Ureter (tissue), 1 donor: Measurements from ENCODE around the gene AOPEP. TPM values are rescaled to one million over a fixed set of nuclear protein-coding genes. Genes with fewer than 3 reads are reported as not detected.
A peak's percentile ranks its signal among the peaks of the same experiment; 100 is the strongest.

Experiments used
- DNase-seq: peaks from one replicate; pipeline ENCODE4 v3.0.0-alpha.2; 2020; ENCODE audit warnings: low spot score
- total RNA-seq: library from RNA; stranded (reverse); gene quantifications from one replicate; pipeline ENCODE4 v1.2.4, GENCODE V29; 2023
- donor health status: DM: yes; HTN: yes; CAD: no.

Gene AOPEP
- total RNA-seq, 1 donor from 2014 or later = 115 TPM

DNA sequence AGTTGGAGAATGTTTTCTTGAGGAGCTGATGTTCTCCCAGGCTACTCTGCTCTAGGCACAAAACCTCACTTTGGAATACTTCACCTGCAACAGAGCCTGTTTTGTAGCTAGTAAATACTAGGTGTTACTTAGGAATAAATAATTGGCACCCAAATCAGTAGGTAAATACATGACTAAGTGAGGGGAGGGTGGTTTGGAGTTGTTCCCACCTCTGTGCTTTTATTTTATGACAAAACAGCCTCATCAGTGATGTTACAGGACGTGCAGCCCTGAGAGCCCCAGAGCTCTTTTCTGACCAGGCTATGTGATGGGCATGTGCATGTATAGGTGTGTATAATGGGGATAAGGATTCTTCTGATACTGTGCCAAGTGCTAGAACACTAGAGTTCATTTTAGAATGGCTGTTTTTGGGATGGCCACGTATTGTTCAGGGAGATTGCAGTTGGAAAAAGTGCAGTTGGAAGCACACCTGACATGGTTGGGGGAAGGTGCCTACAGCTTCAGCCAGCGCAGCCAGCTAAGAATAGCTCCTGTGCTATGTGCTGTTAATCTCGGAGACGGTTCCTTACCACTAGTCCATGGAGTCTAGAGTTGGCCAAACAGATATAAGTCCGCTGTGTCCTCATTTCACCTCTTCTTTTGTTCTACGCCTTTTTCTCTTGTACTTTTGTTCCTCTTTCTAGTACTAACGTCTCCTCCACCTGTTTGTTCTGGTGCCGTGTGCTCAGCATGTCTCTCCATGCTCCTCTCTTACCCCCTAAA lies 306.3 kb downstream of the AOPEP start:
- no peak for DNase-seq

GRCh38 chr9:95035846-95036245 lies 309.3 kb downstream of the AOPEP start:
- no peak for DNase-seq

DNA sequence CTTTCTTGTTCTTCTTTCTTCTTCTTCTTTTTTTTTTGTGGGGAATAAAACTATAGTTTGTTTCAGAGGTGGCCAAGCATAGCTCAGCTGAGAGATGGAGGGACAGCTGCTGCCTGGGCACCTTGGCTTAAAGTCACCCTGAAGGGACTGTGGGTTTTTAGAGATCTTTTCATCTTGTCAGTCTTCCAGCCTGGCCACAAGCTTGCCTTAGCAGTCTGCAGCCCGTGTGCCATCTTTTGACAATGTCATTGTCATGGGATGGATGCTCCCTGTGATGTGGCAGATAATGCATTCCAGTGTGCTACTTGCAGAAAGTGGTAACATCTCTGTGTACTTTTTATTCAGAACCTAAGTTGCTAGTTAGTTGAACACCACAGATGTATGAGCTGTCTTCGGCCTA lies 310.2 kb downstream of the AOPEP start:
- DNase-seq = no peak

DNA sequence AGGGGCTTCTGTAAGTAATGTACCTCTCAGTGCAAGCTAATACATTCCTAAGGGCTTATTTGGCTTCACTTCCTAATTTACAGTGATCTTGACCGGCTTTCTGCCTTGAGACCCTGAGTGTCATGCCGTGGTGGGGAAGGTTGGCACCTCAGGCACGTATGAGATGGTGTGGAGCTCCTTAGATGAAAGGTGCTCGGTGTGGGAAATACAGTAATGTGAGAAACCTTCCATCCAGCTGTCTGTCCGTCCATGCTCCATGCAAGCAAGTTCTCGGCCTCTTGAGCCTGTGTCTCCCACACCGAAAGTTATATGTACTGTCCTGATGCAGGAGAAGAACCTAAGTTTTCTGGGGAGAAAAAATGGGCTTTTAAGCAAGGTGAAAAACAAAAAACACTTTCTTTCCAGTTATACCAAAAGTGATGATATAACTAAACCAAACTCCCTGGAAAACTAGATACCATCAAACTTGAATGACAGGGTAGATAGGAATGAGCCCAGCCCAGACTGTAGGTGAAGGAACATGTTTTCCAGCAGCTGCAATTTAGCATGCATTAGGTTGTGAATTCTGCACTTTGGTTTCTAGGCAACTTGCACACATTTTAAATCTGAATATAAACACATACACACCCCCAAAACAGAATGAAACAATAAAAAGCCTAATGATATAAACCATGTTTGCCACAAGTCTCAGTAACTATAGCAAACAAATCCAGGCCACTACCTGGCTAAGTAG lies 311.5 kb downstream of the AOPEP start:
- no peak for DNase-seq

- no peak for DNase-seq
Observed at GRCh38 chr9:95038666-95039065, 312.2 kb downstream of the AOPEP start.

GRCh38 chr9:95040106-95040505 lies 313.6 kb downstream of the AOPEP start:
- no peak for DNase-seq

GRCh38 chr9:95043826-95044225 lies 317.3 kb downstream of the AOPEP start:
- DNase-seq = no peak

- DNase-seq = no peak
Observed at GRCh38 chr9:95044731-95045508, 318.4 kb downstream of the AOPEP start.

GRCh38 chr9:95045751-95046150 lies 319.3 kb downstream of the AOPEP start:
- no peak for DNase-seq

- DNase-seq = no peak
Observed at GRCh38 chr9:95047452-95048224, 321.1 kb downstream of the AOPEP start.

- DNase-seq = peak; percentile 68
Observed at GRCh38 chr9:95048225-95049087, 322.0 kb downstream of the AOPEP start.

GRCh38 chr9:95049761-95050160 lies 323.3 kb downstream of the AOPEP start:
- DNase-seq = no peak

DNA sequence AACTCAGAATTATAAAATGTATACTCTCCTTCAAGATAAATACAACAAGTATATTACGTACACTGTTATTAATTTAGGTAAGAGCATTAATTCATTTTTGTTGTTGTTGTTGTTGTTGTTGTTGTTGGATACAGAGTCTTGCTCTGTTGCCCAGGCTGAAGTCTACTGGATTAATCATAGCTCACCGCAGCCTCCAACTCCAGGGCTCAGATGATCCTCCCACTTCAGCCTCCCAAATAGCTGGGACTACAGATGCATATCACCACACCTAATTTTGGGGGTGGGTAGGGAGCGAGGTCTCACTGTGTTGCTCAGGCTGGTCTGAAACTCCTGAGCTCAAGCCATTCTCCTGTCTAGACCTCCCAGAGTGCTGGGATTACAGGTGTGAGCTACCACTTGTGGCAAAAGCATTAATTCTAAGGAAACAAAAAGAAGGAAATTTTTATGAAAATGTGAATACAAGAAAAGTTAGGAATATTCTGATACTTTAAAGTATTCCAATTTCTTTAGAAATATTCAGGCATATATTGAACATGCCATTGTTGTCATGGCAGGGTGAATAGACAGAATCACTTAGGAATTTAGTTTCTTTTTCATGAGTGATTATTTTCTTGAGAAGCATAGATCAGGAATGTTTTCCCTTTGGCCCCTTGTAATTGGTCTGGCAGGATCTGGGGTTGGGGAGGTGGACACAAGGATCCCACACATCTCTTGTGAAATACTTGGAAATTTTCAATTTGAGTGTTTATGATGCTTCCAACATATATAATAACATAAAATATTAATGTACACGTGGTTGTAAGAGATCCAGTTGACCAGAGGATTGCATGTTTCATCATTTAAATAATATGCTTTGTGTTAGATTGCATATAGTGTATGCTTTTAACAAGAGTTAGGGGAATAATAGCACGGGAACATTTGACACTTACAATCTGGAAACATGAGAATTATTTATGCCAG lies 327.4 kb downstream of the AOPEP start:
- no peak for DNase-seq

DNA sequence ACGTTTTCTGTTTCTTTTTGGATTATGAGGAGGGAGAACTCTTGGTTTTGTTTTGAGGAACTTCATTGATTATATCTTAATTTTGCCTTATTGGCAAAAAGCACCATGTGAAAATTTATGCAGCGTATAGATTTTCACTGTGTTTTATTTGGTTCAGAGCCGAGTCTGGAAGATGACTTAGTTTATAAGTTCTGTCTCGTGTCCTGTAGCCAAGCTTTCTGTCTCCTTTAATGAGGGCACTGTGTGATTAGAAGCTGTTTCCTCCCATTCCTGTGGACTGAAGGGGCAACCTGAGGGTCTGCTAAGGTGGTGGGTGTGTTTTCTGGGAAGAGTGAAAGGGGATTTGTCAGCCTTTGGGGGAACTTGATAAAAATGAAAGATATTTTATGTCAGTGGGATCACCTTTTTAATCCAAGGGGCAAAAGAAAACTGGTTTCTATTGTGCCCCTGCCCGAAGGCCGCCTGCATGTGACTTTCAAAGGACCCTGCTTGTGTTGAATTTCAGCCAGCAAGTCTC lies 328.9 kb downstream of the AOPEP start:
- DNase-seq = no peak

DNA sequence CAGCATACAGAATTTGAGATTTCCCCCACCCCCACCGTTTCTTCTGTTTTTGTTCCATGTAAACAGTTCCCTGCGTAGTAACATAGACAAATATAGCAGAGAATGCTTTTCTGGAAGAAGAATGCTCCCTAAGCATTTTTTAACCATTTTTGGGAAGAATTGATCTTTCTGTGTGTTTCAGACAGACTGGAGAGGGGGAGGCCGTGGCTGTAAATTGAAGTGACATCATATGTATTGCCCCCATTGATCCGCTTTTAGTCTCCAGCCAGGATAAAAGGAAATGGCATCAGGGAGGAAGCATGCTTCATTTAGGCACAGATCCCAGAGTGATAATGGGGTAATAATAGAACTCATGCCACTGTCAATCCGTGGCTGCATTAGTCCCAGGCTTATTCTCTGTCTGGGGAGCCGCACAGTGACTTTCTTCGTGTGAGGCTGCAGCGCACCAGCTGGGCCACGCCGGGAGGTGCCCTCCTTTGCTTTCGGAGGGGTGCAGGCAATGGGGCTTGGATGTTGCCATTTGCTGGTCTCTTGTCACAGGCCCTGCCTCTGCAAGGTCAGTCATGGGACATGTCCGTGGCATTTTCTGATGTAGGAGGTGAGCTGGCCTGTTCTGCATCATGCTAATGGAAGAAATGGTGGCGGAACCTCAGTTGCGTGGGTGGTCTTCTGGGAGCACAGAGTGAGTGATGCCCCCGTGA lies 329.5 kb downstream of the AOPEP start:
- no peak for DNase-seq

DNA sequence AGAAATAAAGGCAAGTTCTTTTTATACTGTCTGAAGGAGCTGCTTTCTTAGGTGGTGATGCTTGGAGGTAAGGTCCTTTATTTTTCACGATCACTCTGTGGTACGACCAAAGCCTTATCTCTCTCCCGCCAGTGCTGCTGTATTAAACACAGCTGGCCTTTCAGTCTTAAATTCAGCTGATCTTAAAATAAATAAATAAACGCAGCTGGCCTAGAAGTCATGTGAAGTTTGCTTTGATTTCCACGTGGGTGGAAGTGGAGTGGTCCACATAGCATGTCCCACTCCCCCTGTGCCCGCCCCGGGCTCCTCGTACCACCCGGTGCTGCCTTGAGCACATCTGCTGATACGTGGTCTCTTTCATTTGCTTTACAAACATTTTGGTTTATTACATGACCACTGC lies 330.6 kb downstream of the AOPEP start:
- no peak for DNase-seq

- DNase-seq = no peak
Observed at GRCh38 chr9:95058121-95058785, 331.8 kb downstream of the AOPEP start.

GRCh38 chr9:95058795-95059386 lies 332.4 kb downstream of the AOPEP start:
- DNase-seq = no peak
